Astrocyte (in vitro differentiated cells and primary cell): ENCODE data around the gene ACKR3.

Source experiments
- EZH2 ChIP-seq: IDR thresholded peaks from 2 replicates; pipeline ENCODE4 v1.6.1; 2012; ENCODE audit warnings: mild to moderate bottlenecking, low read length, inconsistent platforms; ENCODE audit not compliant: insufficient read depth
- TF ChIP-seq, protein P1 (sequence below): IDR thresholded peaks from 2 replicates; pipeline ENCODE4 v1.5.1; 2011; ENCODE audit warnings: low read depth, mild to moderate bottlenecking, inconsistent platforms, low read length, moderate library complexity; ENCODE audit not compliant: insufficient read depth

DNA sequence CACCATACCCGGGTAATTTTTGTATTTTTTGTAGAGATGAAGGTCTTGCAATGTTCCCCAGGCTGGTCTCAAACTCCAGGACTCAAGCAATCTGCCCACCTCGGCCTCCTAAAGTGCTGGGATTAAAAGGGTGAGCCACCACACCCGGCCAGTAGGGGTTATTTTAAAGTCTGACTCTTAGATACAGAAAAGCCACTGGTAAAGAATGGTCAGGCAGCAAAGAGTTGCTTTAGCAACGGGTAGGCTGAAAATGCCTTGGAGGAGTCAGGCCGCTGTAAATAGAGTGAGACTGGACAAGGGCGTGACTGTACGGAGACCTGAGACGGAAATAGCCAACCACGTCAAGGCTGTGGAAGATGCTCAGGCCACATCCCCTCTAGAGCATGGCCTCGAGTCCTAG, 54.2 kb downstream of the ACKR3 start:
- TF ChIP-seq, protein P1, sequence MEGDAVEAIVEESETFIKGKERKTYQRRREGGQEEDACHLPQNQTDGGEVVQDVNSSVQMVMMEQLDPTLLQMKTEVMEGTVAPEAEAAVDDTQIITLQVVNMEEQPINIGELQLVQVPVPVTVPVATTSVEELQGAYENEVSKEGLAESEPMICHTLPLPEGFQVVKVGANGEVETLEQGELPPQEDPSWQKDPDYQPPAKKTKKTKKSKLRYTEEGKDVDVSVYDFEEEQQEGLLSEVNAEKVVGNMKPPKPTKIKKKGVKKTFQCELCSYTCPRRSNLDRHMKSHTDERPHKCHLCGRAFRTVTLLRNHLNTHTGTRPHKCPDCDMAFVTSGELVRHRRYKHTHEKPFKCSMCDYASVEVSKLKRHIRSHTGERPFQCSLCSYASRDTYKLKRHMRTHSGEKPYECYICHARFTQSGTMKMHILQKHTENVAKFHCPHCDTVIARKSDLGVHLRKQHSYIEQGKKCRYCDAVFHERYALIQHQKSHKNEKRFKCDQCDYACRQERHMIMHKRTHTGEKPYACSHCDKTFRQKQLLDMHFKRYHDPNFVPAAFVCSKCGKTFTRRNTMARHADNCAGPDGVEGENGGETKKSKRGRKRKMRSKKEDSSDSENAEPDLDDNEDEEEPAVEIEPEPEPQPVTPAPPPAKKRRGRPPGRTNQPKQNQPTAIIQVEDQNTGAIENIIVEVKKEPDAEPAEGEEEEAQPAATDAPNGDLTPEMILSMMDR = no peak
- TF ChIP-seq EZH2 = no peak
